ENCODE results near the gene IGFL2. TPM values are rescaled to one million over a fixed set of nuclear protein-coding genes. Genes with fewer than 3 reads are reported as not detected.
"Not testable (repeated sequence)": the region's sequence is repeated elsewhere in the genome, so short reads cannot be mapped to it uniquely, and the experiment has no call there.

IGFL2 gene
- total RNA-seq, 1 experiment from 2014 or later = not detected

DNA sequence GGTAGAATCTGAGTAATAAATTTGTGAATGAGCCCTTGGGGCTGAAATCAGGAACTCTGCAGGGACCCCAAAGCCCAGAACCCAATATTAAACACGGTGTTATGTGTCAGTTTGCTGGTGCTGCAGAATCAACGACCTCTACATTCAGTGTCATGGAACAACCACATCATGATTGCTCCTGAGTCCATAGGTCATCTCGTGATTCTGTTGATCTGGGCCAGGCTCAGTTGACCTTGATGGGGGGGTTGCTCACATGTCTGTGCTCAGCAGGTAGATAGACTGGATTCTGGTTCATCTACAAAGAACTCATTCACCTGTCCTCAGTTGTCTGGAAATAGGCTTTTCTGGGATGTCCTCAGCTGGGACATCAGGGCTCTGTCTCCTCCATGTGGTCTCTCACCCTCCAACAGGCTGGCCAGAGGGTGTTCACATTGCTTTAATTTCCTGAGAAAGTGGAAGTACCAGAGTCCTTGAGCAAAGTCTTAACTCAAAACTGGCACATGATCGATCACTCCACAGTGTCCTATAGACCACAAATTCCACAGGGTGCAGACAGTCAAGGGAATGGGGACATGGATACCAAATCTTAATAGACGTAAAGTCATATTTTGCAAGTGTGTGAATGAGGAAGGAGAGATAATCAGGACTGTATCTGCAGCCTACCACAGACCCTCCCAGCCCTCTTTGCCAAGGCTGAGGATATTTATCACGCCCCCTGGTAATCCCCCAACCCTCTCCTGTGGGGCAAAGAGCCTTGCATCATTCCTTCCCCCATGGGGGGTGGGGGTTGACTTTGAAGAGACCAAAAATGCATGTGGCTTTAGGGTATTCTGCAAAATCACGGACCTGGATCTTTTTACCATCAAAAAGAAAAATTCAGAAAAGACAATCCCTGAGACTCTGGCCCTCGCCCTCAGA, 42.2 kb downstream of the IGFL2 start:
- DNase-seq (ENCODE audit: low read depth) = no peak

GRCh38 chr19:46191356-46191755, 43.3 kb downstream of the IGFL2 start:
- DNase-seq (ENCODE audit: low read depth) = no peak

- no peak for DNase-seq (ENCODE audit: low read depth)
These were observed 43.9 kb downstream of the IGFL2 start for GRCh38 chr19:46191972-46192371.

GRCh38 chr19:46192626-46192991, 44.6 kb downstream of the IGFL2 start:
- not testable (repeated sequence) for DNase-seq (ENCODE audit: low read depth)

DNA sequence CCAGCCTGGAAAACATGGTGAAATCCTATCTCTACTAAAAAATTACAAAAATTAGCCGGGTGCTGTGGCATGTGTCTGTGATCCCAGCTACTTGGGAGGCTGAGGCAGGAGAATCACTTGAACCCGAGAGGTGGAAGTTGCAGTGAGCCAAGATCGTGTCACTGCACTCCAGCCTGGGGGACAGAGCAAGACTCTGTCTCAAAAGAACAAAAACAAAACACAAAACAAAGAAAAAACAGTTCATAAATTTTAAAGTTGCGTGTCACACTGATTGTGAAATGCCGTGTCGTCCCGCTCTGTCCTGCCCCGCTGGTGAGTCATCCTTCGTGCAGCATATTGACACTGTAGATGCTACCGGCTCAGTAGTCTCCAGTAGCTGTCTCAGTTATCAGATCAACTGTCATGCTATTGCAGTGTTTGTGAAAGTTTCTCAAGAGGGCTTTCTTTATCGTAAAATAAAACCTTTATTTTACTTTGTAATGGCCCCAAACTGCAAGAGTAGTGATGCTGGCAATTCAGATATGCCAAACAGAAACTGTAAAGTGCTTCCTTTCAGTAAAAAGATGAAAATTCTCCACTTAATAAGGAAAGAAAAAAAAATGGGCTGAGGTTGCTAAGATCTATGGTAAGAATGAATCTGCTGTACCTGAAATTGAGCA, 45.1 kb downstream of the IGFL2 start:
- DNase-seq (ENCODE audit: low read depth) = peak; percentile 64

DNA sequence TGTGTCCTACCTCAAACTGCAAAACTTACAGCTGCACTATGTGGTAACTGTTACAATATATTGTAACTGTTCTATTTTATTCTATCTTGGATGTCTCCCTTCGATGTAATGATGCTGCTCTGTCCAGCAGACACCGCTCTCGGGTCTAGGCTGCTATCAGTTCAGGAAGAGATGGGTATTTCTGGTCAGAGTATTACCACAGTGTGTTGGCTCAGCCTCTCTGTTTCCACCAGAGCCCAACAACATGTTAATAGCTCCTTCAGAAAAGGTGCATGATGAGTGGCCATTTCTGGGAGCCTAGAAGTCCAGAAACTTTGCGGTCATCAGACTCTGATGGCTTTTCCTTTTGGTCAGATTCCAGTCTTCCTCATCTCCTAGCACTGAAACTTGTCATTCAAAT, 45.6 kb downstream of the IGFL2 start:
- DNase-seq (ENCODE audit: low read depth) = no peak

GRCh38 chr19:46195104-46195503, 47.1 kb downstream of the IGFL2 start:
- no peak for DNase-seq (ENCODE audit: low read depth)

- DNase-seq (ENCODE audit: low read depth) = not testable (repeated sequence)
These were observed 47.9 kb downstream of the IGFL2 start for GRCh38 chr19:46195919-46196318.

DNA sequence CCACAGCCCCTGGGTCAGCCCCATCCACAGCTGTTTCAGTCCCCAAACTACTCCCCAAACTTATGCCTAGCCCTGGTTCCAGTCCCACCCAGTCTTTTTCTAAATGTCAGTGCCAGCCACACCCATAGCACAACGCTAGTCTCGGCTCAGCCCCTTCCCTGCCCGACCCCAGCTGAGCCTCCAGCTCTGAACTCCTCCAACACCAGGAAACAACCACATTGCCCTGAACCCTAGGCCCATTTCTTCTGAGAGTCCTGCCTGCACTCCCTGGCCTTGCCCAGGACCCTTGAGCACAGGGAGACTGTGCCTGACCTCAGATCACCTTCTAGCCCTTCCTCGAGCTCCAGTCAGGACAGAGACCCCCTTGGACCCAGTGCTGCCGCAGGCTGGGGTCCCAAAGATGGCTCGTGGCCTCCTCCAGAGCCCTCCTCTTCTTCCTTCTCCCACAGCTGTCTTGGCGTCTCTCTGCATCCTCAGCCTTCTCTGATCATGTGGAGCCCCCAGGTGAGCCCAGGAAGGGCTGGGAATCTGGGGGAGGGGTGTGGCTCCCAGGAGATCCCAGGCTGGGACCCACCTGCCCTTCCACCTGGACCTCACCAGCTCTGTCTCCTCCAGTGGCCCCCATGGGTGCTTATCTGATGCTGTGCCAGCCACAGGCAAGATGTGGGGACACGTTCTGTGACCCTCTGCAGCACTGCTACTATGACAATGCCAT, 48.5 kb downstream of the IGFL2 start:
- DNase-seq (ENCODE audit: low read depth) = no peak

DNA sequence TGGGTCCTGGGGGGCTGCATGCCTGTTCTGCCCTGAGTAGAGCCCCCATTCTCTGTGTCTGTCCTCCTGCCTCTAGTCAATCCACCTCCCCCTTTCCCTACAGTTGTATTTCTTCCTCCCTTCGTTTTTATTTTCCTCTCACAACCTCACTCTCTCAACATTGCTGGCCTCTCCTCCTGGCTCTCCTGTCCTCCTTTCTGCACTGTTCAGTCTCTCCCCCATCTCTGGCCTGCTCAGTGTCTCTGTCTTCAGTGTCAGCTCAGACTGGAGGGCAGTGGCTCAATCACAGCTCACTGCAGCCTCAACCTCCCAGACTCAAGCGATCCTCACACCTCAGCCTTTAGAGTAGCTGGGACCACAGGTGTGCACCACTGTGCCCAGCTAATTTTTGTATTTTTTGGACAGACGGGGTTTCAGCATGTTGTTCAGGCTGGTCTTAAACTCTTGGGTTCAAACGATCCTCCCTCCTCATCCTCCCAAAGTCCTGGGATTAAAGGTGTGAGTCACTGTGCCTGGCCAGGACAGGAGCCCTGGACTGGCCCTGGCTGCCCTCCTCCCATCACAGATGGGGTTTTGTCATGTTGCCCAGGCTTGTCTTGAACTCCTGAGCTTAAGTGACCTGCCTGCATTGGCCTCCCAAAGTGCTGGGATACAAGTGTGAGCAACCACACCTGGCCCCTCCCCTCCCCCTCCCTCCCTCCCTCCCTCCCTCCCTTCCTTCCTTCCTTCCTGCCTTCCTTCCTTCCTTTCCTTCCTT, 49.5 kb downstream of the IGFL2 start:
- DNase-seq (ENCODE audit: low read depth) = no peak

- no peak for DNase-seq (ENCODE audit: low read depth)
These were observed 50.7 kb downstream of the IGFL2 start for GRCh38 chr19:46198756-46199155.

GRCh38 chr19:46201454-46202310, 53.6 kb downstream of the IGFL2 start:
- no peak for DNase-seq (ENCODE audit: low read depth)

GRCh38 chr19:46202426-46202825, 54.4 kb downstream of the IGFL2 start:
- DNase-seq (ENCODE audit: low read depth) = no peak

- DNase-seq (ENCODE audit: low read depth) = no peak
These were observed 55.1 kb downstream of the IGFL2 start for GRCh38 chr19:46202872-46203860.

DNA sequence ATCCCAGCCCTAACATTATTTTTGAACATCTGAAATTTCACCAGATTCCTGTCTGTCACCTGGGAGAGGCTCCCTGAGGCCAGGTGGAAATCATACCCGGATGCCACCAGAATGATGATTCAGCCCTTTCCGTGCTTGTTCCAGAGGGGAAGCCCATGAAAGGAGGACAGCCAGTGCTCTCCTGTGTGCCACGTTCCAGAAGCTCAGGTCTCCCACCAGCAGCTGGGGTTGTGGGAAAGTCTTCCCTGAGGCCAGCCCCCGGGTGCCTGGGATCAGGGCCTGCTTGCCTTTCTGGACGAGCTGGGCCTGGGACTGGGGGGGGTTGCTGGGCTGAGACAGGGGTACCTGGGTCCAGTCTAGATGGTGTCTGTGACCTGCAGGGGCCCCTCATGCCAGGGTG, 56.0 kb downstream of the IGFL2 start:
- no peak for DNase-seq (ENCODE audit: low read depth)

DNA sequence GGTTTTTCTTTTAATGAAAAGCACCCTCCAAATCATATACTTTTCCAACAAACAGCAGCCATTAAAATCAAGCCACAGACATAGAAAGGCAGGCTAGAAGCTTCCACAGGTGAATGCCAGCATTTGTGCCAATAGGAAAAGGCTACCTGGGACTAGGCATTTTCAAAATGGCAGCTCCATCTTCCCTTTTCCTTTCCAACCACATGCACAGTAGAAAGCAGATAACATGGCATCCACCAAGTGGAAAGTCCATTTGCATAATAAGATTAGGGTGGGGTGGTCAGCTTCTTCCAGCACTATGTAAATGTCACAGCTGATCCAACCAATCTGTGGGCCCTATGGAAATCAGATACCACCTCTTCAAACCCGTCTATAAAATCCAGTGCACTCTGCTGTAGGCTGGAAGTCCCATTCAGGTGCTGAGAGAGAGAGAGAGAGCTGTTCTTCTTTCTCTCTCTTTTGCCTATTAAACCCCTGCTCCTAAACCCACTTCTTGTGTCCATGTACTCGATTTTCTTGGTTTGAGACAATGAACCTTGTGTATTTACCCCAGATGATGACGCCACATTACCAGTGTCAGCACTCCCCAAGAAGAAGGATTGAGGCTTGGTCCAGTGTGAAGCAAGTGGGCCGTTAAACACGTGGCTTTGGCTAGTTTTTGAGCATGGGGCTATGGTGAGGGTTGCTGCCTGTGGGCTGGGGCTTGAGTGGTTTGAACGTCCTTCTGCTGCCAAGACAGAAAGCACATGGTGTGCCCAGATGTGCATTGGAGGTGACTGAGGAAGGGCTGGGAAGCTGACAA, 57.3 kb downstream of the IGFL2 start:
- no peak for DNase-seq (ENCODE audit: low read depth)

GRCh38 chr19:46206176-46206575, 58.1 kb downstream of the IGFL2 start:
- peak; percentile 45 for DNase-seq (ENCODE audit: low read depth)

- no peak for DNase-seq (ENCODE audit: low read depth)
These were observed 58.6 kb downstream of the IGFL2 start for GRCh38 chr19:46206682-46207081.

Data from LHCN-M2 (cell line).